Activated naive CD8-positive, alpha-beta T cell treated with anti-CD3 and anti-CD28 coated beads for 36 hours (primary cell): Measurements from ENCODE around the gene PDE1C. TPM values are rescaled to one million over a fixed set of nuclear protein-coding genes. Genes with fewer than 3 reads are reported as not detected.

Source experiments
- DNase-seq: peaks from one replicate; pipeline ENCODE4 v3.0.0; 2021
- H3K27ac Mint-ChIP-seq: one replicate; pipeline ENCODE4 v1.8.0; 2022; ENCODE audit warnings: mild to moderate bottlenecking, moderate library complexity, mixed read lengths
- H3K27me3 Mint-ChIP-seq: one replicate; pipeline ENCODE4 v1.8.0; 2022; ENCODE audit warnings: mild to moderate bottlenecking, mixed read lengths
- H3K36me3 Mint-ChIP-seq: one replicate; pipeline ENCODE4 v1.8.0; 2021; ENCODE audit warnings: mild to moderate bottlenecking, mixed read lengths
- H3K4me1 Mint-ChIP-seq: one replicate; pipeline ENCODE4 v1.8.0; 2021; ENCODE audit warnings: mixed read lengths
- H3K4me3 Mint-ChIP-seq: one replicate; pipeline ENCODE4 v1.8.0; 2022; ENCODE audit warnings: mild to moderate bottlenecking, moderate library complexity, mixed read lengths
- H3K9me3 Mint-ChIP-seq: one replicate; pipeline ENCODE4 v1.8.0; 2022; ENCODE audit warnings: mixed read lengths
- total RNA-seq, 2 experiments: library from RNA; stranded (reverse); gene quantifications; one replicate each; pipeline ENCODE4 v1.2.3, GENCODE V29; 2021

The PDE1C gene
- total RNA-seq, 2 experiments from 2014 or later = not detected

DNA sequence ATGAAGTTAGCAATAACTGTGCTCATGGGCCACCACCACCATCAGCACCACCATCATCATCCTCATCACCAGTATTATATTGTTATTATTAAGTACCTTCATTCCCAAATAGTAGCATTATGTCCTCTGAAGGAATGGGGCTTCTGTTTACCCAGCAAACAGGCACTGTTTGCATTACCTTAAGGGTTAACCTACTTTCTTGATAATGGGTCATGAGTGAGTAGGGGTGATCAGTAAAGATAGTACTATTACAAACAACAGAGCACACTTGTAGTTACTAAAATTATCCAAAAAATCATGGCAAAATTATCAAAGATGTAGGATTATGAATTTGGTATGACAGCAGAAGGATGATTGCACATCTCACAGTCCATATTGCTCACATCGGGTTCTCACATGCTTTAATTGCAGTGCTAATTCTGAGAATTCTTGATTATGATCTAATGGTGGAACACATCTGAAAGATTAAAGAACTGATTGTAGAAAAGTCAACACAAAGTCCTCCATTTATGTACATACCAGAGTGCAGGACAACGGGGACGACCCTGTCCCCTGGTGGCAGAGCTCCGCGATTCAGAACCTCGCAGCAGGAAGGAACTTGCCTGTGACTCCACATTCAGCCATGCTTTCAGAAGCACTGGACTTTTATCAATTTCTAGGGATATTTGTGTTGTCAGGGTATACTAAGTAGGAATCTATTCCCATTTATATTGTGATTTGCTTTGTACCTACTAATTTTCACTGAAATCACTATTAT lies 31.0 kb downstream of the PDE1C start:
- Mint-ChIP-seq H3K36me3 (no peaks in the 10 kb centered on the region), H3K4me3 (no peak overlapping the region), H3K4me1 (no peaks in the 10 kb centered on the region), H3K27ac (no peak overlapping the region), H3K9me3 (peaks cover 4% of the 10 kb centered on the region), H3K27me3 (no peaks in the 10 kb centered on the region)
- DNase-seq = no peak

DNA sequence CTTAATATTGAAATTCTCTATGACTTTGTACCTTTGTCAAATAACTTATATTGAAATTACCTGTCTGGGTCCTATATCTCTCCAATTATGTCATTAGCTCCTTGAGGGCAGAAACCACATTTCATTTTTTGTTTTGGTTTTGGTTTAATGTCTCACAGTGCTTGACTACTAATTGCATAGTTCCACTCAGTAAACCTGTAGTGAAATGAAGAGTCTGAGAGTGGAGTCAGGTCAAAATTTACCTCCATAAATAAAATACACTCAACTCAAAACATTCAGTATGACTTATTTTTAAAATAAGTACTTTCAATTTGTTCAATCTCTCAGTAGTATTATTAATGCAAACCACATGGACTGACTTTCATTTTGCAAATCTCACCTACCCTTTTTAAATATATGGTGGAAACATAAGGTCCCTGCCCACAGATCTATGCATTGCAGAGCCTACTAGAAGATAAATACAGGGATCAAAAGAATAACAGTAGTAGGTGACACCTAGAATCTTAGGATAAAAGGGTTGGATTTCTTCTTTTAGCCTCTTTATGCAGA lies 32.5 kb downstream of the PDE1C start:
- no peak for DNase-seq
- no peak overlapping the region for H3K4me3 Mint-ChIP-seq
- H3K27ac Mint-ChIP-seq = no peak overlapping the region
- H3K4me1 Mint-ChIP-seq = no peaks in the 10 kb centered on the region
- no peaks in the 10 kb centered on the region for H3K36me3 Mint-ChIP-seq
- peaks cover 4% of the 10 kb centered on the region for H3K9me3 Mint-ChIP-seq
- no peaks in the 10 kb centered on the region for H3K27me3 Mint-ChIP-seq

DNA sequence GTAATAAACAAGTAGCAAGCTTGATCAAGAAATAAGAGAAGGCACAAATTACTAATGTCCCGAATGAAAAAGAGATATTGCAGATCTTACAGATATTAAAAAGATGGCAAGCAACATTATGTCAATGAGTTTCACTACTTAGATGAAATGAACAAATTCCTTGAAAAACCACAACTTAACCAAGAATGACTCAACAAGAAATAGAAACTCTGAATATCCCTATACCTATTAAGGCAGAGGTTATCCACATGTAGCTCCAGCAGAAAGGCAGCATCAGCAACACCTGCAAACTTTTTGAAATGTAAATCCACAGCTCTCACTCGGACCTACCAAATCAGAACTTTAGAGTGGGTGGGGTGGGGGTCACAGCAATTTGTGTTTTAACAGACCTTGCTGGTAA lies 33.6 kb downstream of the PDE1C start:
- DNase-seq = no peak
- Mint-ChIP-seq H3K4me1 (no peaks in the 10 kb centered on the region), H3K9me3 (peaks cover 4% of the 10 kb centered on the region), H3K27ac (no peak overlapping the region), H3K36me3 (no peaks in the 10 kb centered on the region), H3K27me3 (no peaks in the 10 kb centered on the region), H3K4me3 (no peak overlapping the region)

- Mint-ChIP-seq H3K27me3 (no peaks in the 10 kb centered on the region), H3K36me3 (no peaks in the 10 kb centered on the region), H3K9me3 (peaks cover 4% of the 10 kb centered on the region), H3K27ac (no peak overlapping the region), H3K4me1 (no peaks in the 10 kb centered on the region), H3K4me3 (no peak overlapping the region)
- no peak for DNase-seq
Measured at GRCh38 chr7:32034052-32034451, 36.2 kb downstream of the PDE1C start.

DNA sequence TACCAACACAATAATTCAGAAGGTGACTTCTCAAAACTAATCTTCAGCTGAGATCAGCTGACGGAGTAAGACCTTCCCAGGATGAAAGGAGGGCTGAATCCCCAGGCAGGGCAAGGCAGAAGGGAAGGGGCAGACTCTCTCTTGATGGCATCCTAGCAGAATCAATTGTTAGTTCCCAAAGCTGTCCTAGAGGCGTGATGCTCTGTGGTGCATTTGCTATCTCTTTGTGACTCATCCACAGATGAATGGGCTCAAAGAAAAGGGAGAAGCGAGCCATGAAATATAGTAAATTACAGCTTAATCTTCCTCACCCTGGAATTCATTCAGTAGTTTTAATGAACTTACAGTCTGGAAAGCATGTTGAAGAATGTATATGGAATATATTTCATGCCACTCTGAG lies 37.2 kb downstream of the PDE1C start:
- Mint-ChIP-seq H3K4me3 (no peak overlapping the region), H3K36me3 (no peaks in the 10 kb centered on the region), H3K27ac (no peak overlapping the region), H3K27me3 (no peaks in the 10 kb centered on the region), H3K4me1 (no peaks in the 10 kb centered on the region), H3K9me3 (no peaks in the 10 kb centered on the region)
- no peak for DNase-seq

- Mint-ChIP-seq H3K27me3 (no peaks in the 10 kb centered on the region), H3K4me3 (no peak overlapping the region), H3K27ac (no peak overlapping the region), H3K36me3 (no peaks in the 10 kb centered on the region), H3K9me3 (no peaks in the 10 kb centered on the region), H3K4me1 (no peaks in the 10 kb centered on the region)
- no peak for DNase-seq
Measured at GRCh38 chr7:32032211-32032610, 38.0 kb downstream of the PDE1C start.

DNA sequence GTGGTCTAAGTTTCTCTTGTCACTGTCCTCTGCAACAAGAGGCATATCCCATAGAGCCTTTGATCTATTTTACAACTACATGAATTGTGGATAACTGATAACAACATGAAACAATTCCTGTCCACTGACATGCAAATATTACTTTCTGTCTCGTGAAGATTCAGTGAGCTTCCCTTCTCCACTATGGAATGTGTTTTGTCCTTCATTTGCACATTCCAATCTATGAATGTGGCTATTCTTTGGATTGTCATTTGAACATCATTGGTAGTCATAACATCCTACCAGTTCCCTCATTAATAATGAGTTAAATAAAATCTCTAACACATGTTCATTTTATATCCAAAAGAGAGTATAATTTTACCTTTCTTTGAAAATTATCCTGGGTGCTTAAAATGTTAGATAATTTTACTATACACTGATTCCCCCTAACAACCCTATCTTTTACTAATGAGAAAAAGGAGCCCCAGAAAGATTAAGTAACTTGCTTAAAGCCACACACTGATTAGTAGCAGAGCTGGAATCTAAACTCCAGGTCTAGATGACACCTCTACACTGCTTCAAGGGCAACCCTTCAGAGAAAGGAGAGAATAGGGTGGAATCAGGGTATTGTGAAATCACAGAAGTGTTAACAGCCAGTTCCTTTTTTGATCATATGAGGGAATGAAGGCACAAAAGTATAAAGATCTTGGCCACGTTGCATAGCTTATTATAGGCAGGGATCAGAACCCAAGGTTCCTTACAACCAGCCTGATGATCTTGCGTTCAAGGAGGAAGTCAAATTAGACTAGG lies 39.1 kb downstream of the PDE1C start:
- Mint-ChIP-seq H3K4me3 (no peak overlapping the region), H3K27ac (no peak overlapping the region), H3K4me1 (no peaks in the 10 kb centered on the region), H3K9me3 (no peaks in the 10 kb centered on the region), H3K27me3 (no peaks in the 10 kb centered on the region), H3K36me3 (no peaks in the 10 kb centered on the region)
- no peak for DNase-seq

- no peak for DNase-seq
Measured at GRCh38 chr7:32026083-32026425, 44.2 kb downstream of the PDE1C start.

GRCh38 chr7:32025381-32026082 lies 44.7 kb downstream of the PDE1C start:
- H3K4me1 Mint-ChIP-seq = no peaks in the 10 kb centered on the region
- no peak overlapping the region for H3K4me3 Mint-ChIP-seq
- DNase-seq = no peak
- H3K27ac Mint-ChIP-seq = no peak overlapping the region
- H3K36me3 Mint-ChIP-seq = no peaks in the 10 kb centered on the region
- H3K27me3 Mint-ChIP-seq = no peaks in the 10 kb centered on the region
- H3K9me3 Mint-ChIP-seq = peaks cover 1% of the 10 kb centered on the region

More at GRCh38 chr7:32026083-32026425, 44.2 kb downstream of the PDE1C start:
- no peaks in the 10 kb centered on the region for H3K36me3 Mint-ChIP-seq
- H3K27me3 Mint-ChIP-seq = no peaks in the 10 kb centered on the region
- H3K4me3 Mint-ChIP-seq = no peak overlapping the region
- H3K4me1 Mint-ChIP-seq = no peaks in the 10 kb centered on the region
- H3K27ac Mint-ChIP-seq = no peak overlapping the region
- peaks cover 1% of the 10 kb centered on the region for H3K9me3 Mint-ChIP-seq

DNA sequence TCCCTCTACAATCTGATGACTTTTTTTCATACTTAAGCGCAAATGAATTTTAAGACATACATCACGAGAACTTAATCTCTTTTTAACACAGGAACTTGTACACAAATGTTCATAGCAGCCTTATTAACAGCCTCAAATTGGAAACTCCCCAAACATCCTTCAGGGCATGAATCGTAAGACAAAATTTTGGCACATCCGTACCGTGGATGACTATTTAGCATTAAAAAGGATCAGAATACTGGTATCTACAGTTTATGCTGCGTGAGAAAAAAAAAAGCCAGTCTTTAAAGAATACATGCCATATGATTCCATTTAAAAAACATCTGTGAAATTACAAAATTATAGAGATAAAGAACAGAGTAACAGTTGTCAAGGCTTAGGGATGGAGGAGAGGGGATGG lies 46.8 kb downstream of the PDE1C start:
- Mint-ChIP-seq H3K27ac (no peak overlapping the region), H3K4me3 (no peak overlapping the region), H3K36me3 (no peaks in the 10 kb centered on the region), H3K9me3 (peaks cover 2% of the 10 kb centered on the region), H3K27me3 (no peaks in the 10 kb centered on the region), H3K4me1 (no peaks in the 10 kb centered on the region)
- no peak for DNase-seq

DNA sequence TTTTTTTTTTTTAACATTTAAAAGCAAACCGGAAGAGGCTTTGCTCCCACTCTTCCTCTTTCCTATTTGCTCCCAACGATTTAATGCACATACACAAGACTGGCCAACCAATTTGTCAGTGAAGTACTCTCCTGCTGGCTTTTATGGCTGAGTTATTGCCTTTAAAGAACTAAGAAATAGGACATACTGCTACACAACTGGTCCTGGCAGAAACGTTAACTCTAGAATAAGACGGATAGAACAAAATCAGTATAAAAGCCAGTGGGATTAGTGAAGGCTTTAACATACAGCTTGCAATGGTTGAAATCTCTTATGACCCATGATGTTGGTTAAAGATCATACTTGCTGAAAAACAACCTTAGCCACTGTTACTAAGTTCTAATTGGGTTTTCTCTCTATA lies 47.2 kb downstream of the PDE1C start:
- Mint-ChIP-seq H3K4me3 (no peak overlapping the region), H3K27ac (no peak overlapping the region), H3K27me3 (no peaks in the 10 kb centered on the region), H3K4me1 (no peaks in the 10 kb centered on the region), H3K9me3 (peaks cover 4% of the 10 kb centered on the region), H3K36me3 (no peaks in the 10 kb centered on the region)
- DNase-seq = no peak

- Mint-ChIP-seq H3K36me3 (no peaks in the 10 kb centered on the region), H3K4me1 (no peaks in the 10 kb centered on the region), H3K9me3 (peaks cover 4% of the 10 kb centered on the region), H3K4me3 (no peak overlapping the region), H3K27ac (no peak overlapping the region), H3K27me3 (no peaks in the 10 kb centered on the region)
- no peak for DNase-seq
Measured at GRCh38 chr7:32020551-32021159, 49.6 kb downstream of the PDE1C start.

DNA sequence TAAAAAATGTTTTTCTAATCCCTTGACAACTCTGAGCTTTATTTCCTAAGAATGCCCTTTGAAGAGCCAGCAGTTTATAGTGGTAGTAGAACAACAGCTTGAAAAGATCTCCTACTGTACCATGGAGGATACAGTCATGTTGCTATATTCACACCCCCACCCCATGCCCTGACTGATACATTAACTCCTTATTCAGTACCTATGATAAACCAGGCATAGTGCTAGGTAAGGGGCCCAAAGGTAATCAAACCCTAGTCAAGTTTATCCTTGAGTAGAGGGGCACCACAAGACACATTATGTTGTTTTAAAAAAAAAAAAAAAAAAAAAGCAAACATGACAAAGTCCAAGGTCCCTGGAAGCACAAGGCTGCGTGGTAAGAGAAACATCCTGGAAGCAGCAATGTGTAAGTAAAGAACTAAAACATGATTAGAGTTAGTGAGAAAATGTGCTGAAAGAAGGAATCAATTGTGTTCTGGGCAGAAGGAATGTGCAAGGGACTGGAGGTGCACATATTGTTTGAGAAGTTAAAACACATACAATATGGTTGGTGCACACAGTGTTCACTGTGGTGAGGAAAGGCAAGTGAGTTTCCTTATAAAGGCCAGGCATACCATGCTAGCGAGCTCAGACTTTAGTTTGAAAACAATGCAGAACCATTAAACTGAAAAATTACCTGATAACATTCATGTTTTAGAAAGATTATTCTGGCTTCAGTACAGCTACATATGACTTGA lies 51.2 kb downstream of the PDE1C start:
- H3K27me3 Mint-ChIP-seq = no peaks in the 10 kb centered on the region
- H3K4me1 Mint-ChIP-seq = no peaks in the 10 kb centered on the region
- no peak for DNase-seq
- H3K9me3 Mint-ChIP-seq = peaks cover 5% of the 10 kb centered on the region
- H3K27ac Mint-ChIP-seq = no peak overlapping the region
- H3K4me3 Mint-ChIP-seq = no peak overlapping the region
- no peaks in the 10 kb centered on the region for H3K36me3 Mint-ChIP-seq

DNA sequence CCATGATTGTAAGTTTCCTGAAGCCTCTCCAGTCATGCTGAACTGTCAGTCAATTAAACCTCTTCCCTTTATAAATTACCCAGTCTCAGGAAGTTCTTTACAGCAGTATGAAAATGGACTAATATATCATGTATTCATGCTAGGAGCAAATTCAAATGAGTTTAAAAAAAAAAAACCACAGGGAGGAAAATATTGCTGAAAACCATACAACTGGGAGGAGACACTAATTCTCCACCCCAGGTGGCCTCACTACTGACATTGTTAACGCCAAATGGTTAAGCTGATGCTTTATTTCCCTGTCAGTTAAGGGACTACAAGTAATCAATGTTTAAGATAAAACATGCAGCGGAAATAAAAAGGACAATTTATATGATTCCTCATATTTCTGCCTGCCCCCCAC lies 55.1 kb downstream of the PDE1C start:
- no peaks in the 10 kb centered on the region for H3K27me3 Mint-ChIP-seq
- H3K9me3 Mint-ChIP-seq = peaks cover 9% of the 10 kb centered on the region
- no peak overlapping the region for H3K27ac Mint-ChIP-seq
- DNase-seq = no peak
- H3K4me3 Mint-ChIP-seq = no peak overlapping the region
- no peaks in the 10 kb centered on the region for H3K36me3 Mint-ChIP-seq
- H3K4me1 Mint-ChIP-seq = no peaks in the 10 kb centered on the region
